Fibroblast of lung (primary cell): ENCODE measurements around the gene MACROD2. TPM values are rescaled to one million over a fixed set of nuclear protein-coding genes. Genes with fewer than 3 reads are reported as not detected.

Experiments
- DNase-seq, 2 donors: peaks; one replicate each; pipeline versions ENCODE4 v3.0.0 to v3.0.0-alpha.2; 2010; ENCODE audit warnings: low read depth in 2 of 2
- H2AFZ ChIP-seq: 2 replicates; pipeline ENCODE4 v1.5.1; 2012; ENCODE audit warnings: low read length, control low read depth, inconsistent platforms
- H3K27ac ChIP-seq: 2 replicates; pipeline ENCODE4 v1.5.1; 2011; ENCODE audit warnings: low read length, control low read depth; ENCODE audit not compliant: insufficient read depth
- H3K27me3 ChIP-seq: 2 replicates; pipeline ENCODE4 v1.5.1; 2011; ENCODE audit warnings: mild to moderate bottlenecking, low read length; ENCODE audit not compliant: control insufficient read depth, insufficient read depth
- H3K36me3 ChIP-seq: 2 replicates; pipeline ENCODE4 v1.5.1; 2011; ENCODE audit warnings: low read length; ENCODE audit not compliant: control insufficient read depth, insufficient read depth
- H3K4me1 ChIP-seq: 2 replicates; pipeline ENCODE4 v1.5.1; 2011; ENCODE audit warnings: low read length; ENCODE audit not compliant: control insufficient read depth, insufficient read depth; ENCODE audit errors: extremely low read depth
- H3K4me2 ChIP-seq: 2 replicates; pipeline ENCODE4 v1.5.1; 2011; ENCODE audit warnings: low read length, control low read depth; ENCODE audit not compliant: insufficient read depth; ENCODE audit errors: extremely low read depth
- H3K4me3 ChIP-seq, 4 experiments: fragments of 200-600 bp in 1 of 4; sonication (generic) in 1 of 4; replicated peaks in 1 of 4; 2 replicates each; pipeline ENCODE4 v1.5.1; 2011 to 2016; ENCODE audit warnings: low read length in 4 of 4, low read depth in 3 of 4, mild to moderate bottlenecking in 3 of 4, control low read depth in 2 of 4, inconsistent platforms in 1 of 4, mixed read lengths in 1 of 4; ENCODE audit not compliant: insufficient read depth in 1 of 4; ENCODE audit errors: control extremely low read depth in 1 of 4
- H3K79me2 ChIP-seq: 2 replicates; pipeline ENCODE4 v1.5.1; 2012; ENCODE audit warnings: mild to moderate bottlenecking, low read length, inconsistent platforms; ENCODE audit not compliant: control insufficient read depth, insufficient read depth
- H3K9ac ChIP-seq: 2 replicates; pipeline ENCODE4 v1.5.1; 2011; ENCODE audit warnings: mild to moderate bottlenecking, low read length, control low read depth; ENCODE audit not compliant: insufficient read depth
- H3K9me3 ChIP-seq: 2 replicates; pipeline ENCODE4 v1.5.1; 2012; ENCODE audit warnings: low read depth, low read length; ENCODE audit not compliant: control insufficient read depth, insufficient read depth
- H4K20me1 ChIP-seq: 2 replicates; pipeline ENCODE4 v1.5.1; 2011; ENCODE audit warnings: low read length; ENCODE audit not compliant: control insufficient read depth, insufficient read depth; ENCODE audit errors: extremely low read depth
- EZH2 ChIP-seq: IDR thresholded peaks from 2 replicates; pipeline ENCODE4 v1.5.1; 2012; ENCODE audit warnings: low read length, control low read depth, mild to moderate bottlenecking; ENCODE audit errors: missing control alignments
- polyA plus RNA-seq, 2 donors: library from polyadenylated mRNA; depleted of rRNA in 1 of 2; stranded (reverse) in 1 of 2; unstranded in 1 of 2; fragments of >200 nt; gene quantifications; 2 replicates each; pipeline ENCODE4 v1.2.1, GENCODE V29; 2011 to 2012; ENCODE audit warnings: missing spikeins in 1 of 2
- total RNA-seq: library from RNA; depleted of rRNA; stranded (reverse); fragments of >200 nt; gene quantifications from 2 replicates; pipeline ENCODE4 v1.2.1, GENCODE V29; 2014
- TF ChIP-seq, protein P1 (sequence below), 2 donors: IDR thresholded peaks in 1 of 2; conservative IDR thresholded peaks in 1 of 2; 1 replicate in 1 of 2; 2 replicates in 1 of 2; pipeline ENCODE4 v1.5.1; 2011 to 2012; ENCODE audit warnings: low read length in 2 of 2, control low read depth in 1 of 2, inconsistent platforms in 1 of 2, low read depth in 1 of 2, mild to moderate bottlenecking in 1 of 2

The MACROD2 gene
- total and polyA plus RNA-seq, 2 donors (not counting 1 experiment from before 2014, with no cell fraction given) = 0.54 to 1.7 TPM

DNA sequence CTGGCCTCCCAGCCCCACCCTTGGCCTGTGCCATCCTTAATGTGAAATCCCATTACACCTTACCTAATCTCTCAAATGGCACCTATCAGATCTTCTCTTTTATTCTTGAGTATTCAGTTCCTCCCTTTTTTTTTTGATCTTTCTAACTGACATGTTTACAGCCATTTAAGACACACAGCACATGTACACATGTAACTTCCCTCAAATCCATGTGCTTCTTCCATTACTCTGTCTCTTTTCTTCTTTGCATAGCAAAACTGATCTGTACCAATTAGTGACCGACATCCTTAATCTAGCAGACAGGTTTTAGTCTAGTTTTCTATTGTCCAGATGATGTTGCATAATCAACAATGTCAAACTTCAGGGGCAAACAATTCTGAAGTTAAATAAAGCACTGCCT lies 755.9 kb downstream of the MACROD2 start:
- no peaks in the 10 kb centered on the region for H4K20me1 ChIP-seq
- no peak overlapping the region for H2AFZ ChIP-seq
- no peaks in the 10 kb centered on the region for H3K36me3 ChIP-seq
- no peak overlapping the region for H3K9ac ChIP-seq
- H3K4me3 ChIP-seq = no peak overlapping the region
- TF ChIP-seq EZH2 = no peak
- TF ChIP-seq, protein P1, sequence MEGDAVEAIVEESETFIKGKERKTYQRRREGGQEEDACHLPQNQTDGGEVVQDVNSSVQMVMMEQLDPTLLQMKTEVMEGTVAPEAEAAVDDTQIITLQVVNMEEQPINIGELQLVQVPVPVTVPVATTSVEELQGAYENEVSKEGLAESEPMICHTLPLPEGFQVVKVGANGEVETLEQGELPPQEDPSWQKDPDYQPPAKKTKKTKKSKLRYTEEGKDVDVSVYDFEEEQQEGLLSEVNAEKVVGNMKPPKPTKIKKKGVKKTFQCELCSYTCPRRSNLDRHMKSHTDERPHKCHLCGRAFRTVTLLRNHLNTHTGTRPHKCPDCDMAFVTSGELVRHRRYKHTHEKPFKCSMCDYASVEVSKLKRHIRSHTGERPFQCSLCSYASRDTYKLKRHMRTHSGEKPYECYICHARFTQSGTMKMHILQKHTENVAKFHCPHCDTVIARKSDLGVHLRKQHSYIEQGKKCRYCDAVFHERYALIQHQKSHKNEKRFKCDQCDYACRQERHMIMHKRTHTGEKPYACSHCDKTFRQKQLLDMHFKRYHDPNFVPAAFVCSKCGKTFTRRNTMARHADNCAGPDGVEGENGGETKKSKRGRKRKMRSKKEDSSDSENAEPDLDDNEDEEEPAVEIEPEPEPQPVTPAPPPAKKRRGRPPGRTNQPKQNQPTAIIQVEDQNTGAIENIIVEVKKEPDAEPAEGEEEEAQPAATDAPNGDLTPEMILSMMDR (conservative IDR thresholded peaks at IDR 0.05 in 1 of 2, IDR thresholded peaks at IDR 0.05 in 1 of 2; ENCODE audit: low read depth in 1 of 2, low read length in 2 of 2) = no peak
- H3K9me3 ChIP-seq = no peaks in the 10 kb centered on the region
- H3K79me2 ChIP-seq = no peaks in the 10 kb centered on the region
- no peak overlapping the region for H3K27ac ChIP-seq
- DNase-seq = no peak
- H3K4me2 ChIP-seq = no peak overlapping the region
- H3K27me3 ChIP-seq = no peaks in the 10 kb centered on the region
- H3K4me1 ChIP-seq = no peaks in the 10 kb centered on the region

DNA sequence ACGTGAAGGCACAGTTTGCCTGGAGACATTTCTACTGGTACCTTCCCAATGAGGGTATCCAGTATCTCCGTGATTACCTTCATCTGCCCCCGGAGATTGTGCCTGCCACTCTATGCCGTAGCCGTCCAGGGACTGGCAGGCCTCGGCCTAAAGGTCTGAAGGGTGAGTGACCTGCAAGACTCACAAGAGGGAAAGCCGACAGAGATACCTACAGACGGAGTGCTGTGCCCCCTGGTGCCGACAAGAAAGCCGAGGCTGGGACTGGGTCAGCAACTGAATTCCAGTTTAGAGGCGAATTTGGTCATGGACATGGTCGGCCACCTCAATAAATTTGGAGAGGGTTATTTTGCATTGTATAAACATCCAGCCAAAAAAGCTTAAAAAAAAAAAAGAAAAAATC lies 762.4 kb downstream of the MACROD2 start:
- no peaks in the 10 kb centered on the region for H3K27me3 ChIP-seq
- H3K9ac ChIP-seq = no peak overlapping the region
- H3K4me3 ChIP-seq = no peak overlapping the region
- H2AFZ ChIP-seq = no peak overlapping the region
- no peak overlapping the region for H3K4me2 ChIP-seq
- H3K9me3 ChIP-seq = no peaks in the 10 kb centered on the region
- H4K20me1 ChIP-seq = no peaks in the 10 kb centered on the region
- DNase-seq = no peak
- H3K36me3 ChIP-seq = no peaks in the 10 kb centered on the region
- no peak for TF ChIP-seq EZH2
- TF ChIP-seq, protein P1 (conservative IDR thresholded peaks at IDR 0.05 in 1 of 2, IDR thresholded peaks at IDR 0.05 in 1 of 2; ENCODE audit: low read depth in 1 of 2, low read length in 2 of 2) = no peak
- H3K27ac ChIP-seq = no peak overlapping the region
- no peaks in the 10 kb centered on the region for H3K4me1 ChIP-seq
- no peaks in the 10 kb centered on the region for H3K79me2 ChIP-seq

DNA sequence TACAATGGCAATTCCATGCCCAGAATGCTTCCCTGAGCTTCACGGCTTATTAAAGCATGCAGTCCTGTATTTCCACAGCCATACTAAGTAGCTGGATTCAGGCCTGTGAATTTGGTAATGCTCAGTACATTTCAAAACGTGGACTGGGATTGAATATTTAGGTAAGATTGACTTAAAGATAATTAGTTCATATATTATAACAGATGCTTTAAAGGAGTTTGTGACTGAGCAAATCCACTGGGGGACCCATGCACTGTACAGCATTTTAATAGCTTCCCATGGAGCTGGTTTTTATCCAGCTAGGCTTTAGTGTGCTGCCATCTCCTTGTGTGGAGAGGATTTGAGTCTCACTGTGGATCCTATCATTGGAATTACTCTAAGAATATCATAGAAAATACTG lies 763.0 kb downstream of the MACROD2 start:
- no peaks in the 10 kb centered on the region for H3K9me3 ChIP-seq
- DNase-seq = no peak
- H3K36me3 ChIP-seq = no peaks in the 10 kb centered on the region
- H4K20me1 ChIP-seq = no peaks in the 10 kb centered on the region
- no peak overlapping the region for H3K4me3 ChIP-seq
- no peak overlapping the region for H3K9ac ChIP-seq
- H3K4me1 ChIP-seq = no peaks in the 10 kb centered on the region
- TF ChIP-seq EZH2 = no peak
- TF ChIP-seq, protein P1 (conservative IDR thresholded peaks at IDR 0.05 in 1 of 2, IDR thresholded peaks at IDR 0.05 in 1 of 2; ENCODE audit: low read depth in 1 of 2, low read length in 2 of 2) = no peak
- no peaks in the 10 kb centered on the region for H3K27me3 ChIP-seq
- no peak overlapping the region for H3K4me2 ChIP-seq
- no peak overlapping the region for H3K27ac ChIP-seq
- H3K79me2 ChIP-seq = no peaks in the 10 kb centered on the region
- no peak overlapping the region for H2AFZ ChIP-seq
